ENCODE data around the gene CFAP92.

CFAP92 gene

GRCh38 chr3:128983293-128984069 is 10.4 kb downstream of the CFAP92 start:
- DNase-seq = no peak

GRCh38 chr3:128975276-128975675 is 18.6 kb downstream of the CFAP92 start:
- no peak for DNase-seq

- peak; percentile 80 for DNase-seq
These were observed 19.8 kb downstream of the CFAP92 start for GRCh38 chr3:128973988-128974564.

GRCh38 chr3:128971421-128972100 is 22.3 kb downstream of the CFAP92 start:
- DNase-seq = no peak

GRCh38 chr3:128970740-128971047 is 23.2 kb downstream of the CFAP92 start:
- peak; percentile 37 for DNase-seq

DNA sequence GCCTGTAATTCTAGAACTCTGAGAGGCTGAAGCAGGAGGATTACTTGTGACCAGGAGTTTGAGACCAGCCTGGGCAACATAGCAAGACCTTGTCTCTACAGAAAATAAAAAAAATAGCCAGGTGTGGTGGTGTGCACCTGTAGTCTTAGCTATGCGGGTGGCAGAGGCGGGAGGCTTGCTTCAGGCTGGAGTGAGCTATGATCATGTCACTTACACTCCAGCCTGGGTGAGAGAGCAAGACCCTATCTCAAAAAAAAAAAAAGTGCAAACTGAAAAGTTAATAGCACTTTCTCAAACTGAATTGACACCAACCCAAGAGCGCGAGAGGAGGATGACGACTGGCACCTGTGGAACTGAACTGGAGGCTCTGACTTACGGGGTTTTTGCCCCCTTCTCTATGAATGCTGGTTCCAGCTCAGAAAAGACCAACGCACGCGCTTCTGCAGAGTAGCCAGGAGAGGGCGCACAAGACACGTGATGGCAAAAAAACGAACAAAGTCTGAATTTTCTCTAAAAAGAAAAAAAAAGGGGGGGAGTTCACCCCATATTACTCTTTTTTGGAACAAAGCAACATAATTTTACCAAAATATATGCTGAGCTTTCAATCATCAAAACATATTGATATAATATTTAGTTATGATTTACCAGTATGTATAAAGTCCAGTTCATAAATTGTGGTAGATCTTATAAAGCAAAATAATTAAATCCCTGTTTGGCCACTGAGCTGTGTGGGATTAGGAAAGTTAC is 23.7 kb downstream of the CFAP92 start:
- DNase-seq = peak; percentile 81

GRCh38 chr3:128967748-128968355 is 26.0 kb downstream of the CFAP92 start:
- no peak for DNase-seq

GRCh38 chr3:128965818-128966217 is 28.1 kb downstream of the CFAP92 start:
- no peak for DNase-seq

GRCh38 chr3:128965280-128965679 is 28.6 kb downstream of the CFAP92 start:
- no peak for DNase-seq

DNA sequence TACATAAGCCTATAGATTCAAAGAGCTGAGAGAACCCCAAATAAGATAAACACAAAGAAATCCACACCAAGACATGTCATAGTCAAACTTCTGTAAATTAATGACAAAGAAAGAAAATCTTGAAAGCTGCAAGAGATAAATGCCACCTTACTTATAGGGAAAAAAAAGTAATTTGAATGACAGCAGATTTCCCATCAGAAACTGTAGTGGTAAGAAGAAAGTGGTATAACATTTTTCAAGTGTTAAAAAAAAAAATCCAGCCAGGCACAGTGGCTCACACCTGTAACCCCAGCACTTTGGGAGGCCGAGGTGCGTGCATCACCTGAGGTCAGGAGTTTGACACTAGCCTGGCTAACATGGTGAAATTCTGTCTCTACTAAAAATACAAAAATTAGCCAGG is 37.4 kb downstream of the CFAP92 start:
- no peak for DNase-seq

DNA sequence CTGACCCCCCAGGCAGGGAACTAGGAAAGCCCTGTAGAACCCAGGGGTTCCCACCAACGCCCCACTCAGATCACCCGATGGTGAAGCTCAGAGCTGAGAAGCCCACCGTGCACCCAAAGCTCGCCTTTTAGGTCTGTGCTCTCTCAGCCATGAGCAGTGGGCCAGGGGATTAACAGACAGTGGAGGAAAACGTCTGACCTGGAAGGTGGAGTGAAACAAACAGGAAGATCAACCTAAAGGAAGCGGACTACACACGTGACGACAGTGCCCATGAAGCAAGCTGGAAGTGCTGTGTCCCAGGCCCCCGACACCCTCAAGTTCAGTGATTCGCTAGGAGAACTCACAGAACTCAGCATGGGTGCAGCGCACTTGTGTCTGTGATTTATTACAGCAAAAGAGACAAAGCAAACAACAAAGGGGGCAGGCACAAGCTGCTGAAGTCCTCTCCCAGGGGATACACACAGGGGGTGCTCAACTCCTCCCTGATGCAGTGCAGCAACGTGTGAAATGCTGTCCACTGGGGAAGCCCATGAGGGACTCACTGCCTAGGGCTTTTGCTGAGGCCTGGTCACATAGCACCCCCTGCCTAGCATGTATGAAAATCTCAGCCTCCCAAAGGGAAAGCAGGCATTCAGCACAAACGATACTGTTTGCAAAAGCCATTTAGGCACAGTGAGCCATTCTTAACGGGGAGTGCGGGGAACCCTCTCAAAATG is 43.5 kb downstream of the CFAP92 start:
- peak; percentile 24 for DNase-seq

- no peak for DNase-seq
These were observed 44.7 kb downstream of the CFAP92 start for GRCh38 chr3:128949158-128949557.

- no peak for DNase-seq
These were observed 47.5 kb downstream of the CFAP92 start for GRCh38 chr3:128946411-128946810.

DNA sequence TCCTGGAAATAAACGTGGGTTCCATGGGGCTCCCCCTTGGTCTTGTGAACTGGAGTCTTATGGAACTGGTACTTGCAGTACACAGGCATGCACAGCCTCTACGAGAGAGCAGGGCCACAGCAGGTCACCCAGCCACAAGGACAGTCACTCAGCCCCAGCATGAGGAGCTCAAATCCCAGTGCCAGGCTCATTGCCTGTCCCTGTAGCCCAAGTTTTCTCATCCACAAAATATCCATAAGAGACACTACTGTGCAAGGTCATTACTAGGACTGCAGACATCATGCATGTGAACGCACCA is 48.0 kb downstream of the CFAP92 start:
- DNase-seq = no peak

GRCh38 chr3:128945041-128945877 is 48.6 kb downstream of the CFAP92 start:
- no peak for DNase-seq

- DNase-seq = no peak
These were observed 51.5 kb downstream of the CFAP92 start for GRCh38 chr3:128942161-128942952.

DNA sequence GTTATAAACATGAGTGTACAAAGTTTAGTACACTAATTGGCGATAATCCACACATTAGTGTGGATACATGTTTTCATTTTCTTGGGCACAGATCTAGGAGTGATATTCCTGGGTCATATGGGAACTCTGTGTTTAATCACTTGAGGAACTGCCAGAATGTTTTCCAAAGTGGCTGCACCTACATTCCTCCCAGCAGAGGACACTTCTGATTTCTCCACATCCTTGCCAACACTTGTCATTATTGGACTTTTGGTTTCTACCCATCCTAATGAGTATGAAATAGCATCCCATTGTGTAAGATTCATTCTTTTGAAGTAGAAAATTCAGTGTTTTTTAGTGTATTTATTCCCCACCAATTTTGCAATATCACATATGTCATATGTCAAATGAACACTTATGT is 53.6 kb downstream of the CFAP92 start:
- no peak for DNase-seq

DNA sequence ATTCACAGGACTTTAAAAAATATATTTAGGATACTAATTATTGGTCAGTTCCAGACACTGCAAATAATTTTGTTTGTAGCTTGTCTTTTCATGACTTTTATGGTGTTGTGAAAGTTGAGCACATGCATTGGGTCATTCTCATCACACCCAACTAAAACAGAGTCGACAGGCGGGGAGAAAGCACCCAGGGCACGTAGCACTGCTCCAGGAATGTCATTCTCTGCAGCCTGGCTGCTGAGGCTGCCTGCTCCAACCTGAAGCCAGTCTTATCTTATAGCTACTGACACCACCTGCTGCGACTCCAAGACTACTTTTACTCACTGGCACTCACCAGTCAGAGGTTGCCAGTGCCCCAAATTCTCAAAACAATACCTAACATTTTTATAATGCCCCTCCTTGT is 57.5 kb downstream of the CFAP92 start:
- DNase-seq = no peak

GRCh38 chr3:128935922-128936321 is 58.0 kb downstream of the CFAP92 start:
- no peak for DNase-seq

DNA sequence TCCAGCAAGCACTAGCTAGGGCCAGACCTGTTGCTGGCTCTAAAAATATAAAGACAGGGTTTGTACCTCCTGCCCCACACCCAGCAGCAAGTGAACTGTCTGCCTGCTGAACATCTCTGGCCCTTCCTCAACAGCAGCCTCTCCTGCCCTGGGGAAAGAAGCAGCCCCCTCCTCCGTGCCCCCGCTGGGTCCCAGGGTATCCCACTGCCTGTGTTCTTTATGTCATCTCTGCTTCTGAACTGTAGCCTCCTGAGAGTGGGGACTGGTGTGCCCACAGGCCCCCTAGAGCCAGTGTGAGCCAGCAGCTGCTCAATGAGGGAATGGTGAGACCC is 60.0 kb downstream of the CFAP92 start:
- DNase-seq = no peak

Data from hematopoietic multipotent progenitor cell treated with erythropoietin and hydrocortisone succinate and interleukin-3 and kit ligand, for 4 days (in vitro differentiated cells).